BJ (cell line): Measurements from ENCODE around the gene GIGYF2. TPM values are rescaled to one million over a fixed set of nuclear protein-coding genes. Genes with fewer than 3 reads are reported as not detected.
A peak's percentile ranks its signal among the peaks of the same experiment; 100 is the strongest.

Source experiments
- CTCF ChIA-PET: fragments of 350-600 bp; formaldehyde crosslinking; extraction: SDS; loops from one replicate; lab custom pipeline; 2021; ENCODE audit warnings: antibody characterized with exemption, inconsistent platforms; lab: Yijun Ruan, JAX
- POLR2A ChIA-PET: fragments of 300-600 bp; sonication (Branson Sonifier 250); formaldehyde crosslinking; extraction: SDS; loops from one replicate; lab custom pipeline; 2021; ENCODE audit warnings: antibody characterized with exemption; lab: Charles Lee
- DNase-seq: peaks from one replicate; pipeline ENCODE4 v3.0.0-alpha.2; 2011; ENCODE audit warnings: low read depth
- H3K27me3 ChIP-seq: 2 replicates; pipeline ENCODE4 v1.6.0; 2011; ENCODE audit warnings: low read length; ENCODE audit not compliant: control insufficient read depth, insufficient read depth
- H3K36me3 ChIP-seq: 2 replicates; pipeline ENCODE4 v1.5.1; 2011; ENCODE audit warnings: low read length; ENCODE audit not compliant: control insufficient read depth, insufficient read depth
- H3K4me3 ChIP-seq: 2 replicates; pipeline ENCODE4 v1.5.1; 2011; ENCODE audit warnings: low read depth, mild to moderate bottlenecking, control low read depth, low read length
- polyA plus RNA-seq: library from polyadenylated mRNA; depleted of rRNA; stranded (reverse); fragments of >200 nt; gene quantifications from 2 replicates; pipeline ENCODE4 v1.2.3, GENCODE V29; 2011
- TF ChIP-seq, protein P1 (sequence below): IDR thresholded peaks from 2 replicates; pipeline ENCODE4 v1.5.1; 2011; ENCODE audit warnings: low read depth, mild to moderate bottlenecking, control low read depth, inconsistent platforms, low read length, moderate library complexity; ENCODE audit not compliant: insufficient read depth

The GIGYF2 gene
- polyA plus RNA-seq, 1 experiment, result 28.0 TPM

GRCh38 chr2:232667989-232668583 lies 29.0 kb upstream of the GIGYF2 start:
- no peaks in the 10 kb centered on the region for H3K27me3 ChIP-seq
- DNase-seq, result no peak
- TF ChIP-seq, protein P1, sequence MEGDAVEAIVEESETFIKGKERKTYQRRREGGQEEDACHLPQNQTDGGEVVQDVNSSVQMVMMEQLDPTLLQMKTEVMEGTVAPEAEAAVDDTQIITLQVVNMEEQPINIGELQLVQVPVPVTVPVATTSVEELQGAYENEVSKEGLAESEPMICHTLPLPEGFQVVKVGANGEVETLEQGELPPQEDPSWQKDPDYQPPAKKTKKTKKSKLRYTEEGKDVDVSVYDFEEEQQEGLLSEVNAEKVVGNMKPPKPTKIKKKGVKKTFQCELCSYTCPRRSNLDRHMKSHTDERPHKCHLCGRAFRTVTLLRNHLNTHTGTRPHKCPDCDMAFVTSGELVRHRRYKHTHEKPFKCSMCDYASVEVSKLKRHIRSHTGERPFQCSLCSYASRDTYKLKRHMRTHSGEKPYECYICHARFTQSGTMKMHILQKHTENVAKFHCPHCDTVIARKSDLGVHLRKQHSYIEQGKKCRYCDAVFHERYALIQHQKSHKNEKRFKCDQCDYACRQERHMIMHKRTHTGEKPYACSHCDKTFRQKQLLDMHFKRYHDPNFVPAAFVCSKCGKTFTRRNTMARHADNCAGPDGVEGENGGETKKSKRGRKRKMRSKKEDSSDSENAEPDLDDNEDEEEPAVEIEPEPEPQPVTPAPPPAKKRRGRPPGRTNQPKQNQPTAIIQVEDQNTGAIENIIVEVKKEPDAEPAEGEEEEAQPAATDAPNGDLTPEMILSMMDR, result no peak

GRCh38 chr2:232668805-232669444 lies 28.2 kb upstream of the GIGYF2 start:
- DNase-seq, result no peak
- POLR2A ChIA-PET, result no interaction called here
- CTCF ChIA-PET, result interaction anchor here (0.6 to 4.7 kb wide), 13 partner anchors 9 to 582 kb away, joined by 3 to 34 read pairs (median 5); partner anchors contain the start of gene EFHD1

More at GRCh38 chr2:232667989-232668583, 29.0 kb upstream of the GIGYF2 start:
- Histone ChIP-seq H3K36me3 (peaks cover under 1% of the 10 kb centered on the region), H3K4me3 (no peak overlapping the region)
- ChIA-PET POLR2A (no interaction called here), CTCF (interaction anchor here (0.6 to 4.7 kb wide), 10 partner anchors 12 to 583 kb away, joined by 3 to 34 read pairs (median 5); partner anchors contain the start of gene EFHD1)

DNA sequence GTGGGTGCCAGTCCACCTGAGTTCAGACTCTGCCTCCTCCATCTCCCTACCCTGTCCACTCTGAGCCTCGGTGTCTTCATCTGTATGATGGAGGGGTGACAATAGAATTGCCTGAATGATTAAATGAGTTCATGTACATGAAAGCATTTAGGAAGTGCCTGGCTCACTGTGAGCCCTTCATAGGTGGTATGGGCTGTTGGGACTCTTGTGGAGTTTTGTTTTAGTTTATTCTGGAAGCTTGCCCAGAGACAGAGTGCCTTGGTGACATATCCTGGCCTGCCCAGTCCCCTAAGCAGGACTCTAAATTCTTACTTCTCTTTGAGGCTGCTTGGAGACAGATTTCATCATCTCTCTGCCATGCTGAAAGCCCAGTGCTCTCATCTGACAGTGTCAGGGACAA lies 24.5 kb upstream of the GIGYF2 start:
- ChIA-PET POLR2A (no interaction called here), CTCF (interaction anchor here (1.5 kb wide), 1 partner anchor 11 kb away, joined by 4 read pairs; no protein-coding TSS in a partner anchor)
- no peak for DNase-seq
- Histone ChIP-seq H3K27me3 (no peaks in the 10 kb centered on the region), H3K36me3 (peaks cover 3% of the 10 kb centered on the region), H3K4me3 (no peak overlapping the region)
- TF ChIP-seq, protein P1, result no peak

More at GRCh38 chr2:232668805-232669444, 28.2 kb upstream of the GIGYF2 start:
- Histone ChIP-seq H3K4me3 (no peak overlapping the region), H3K27me3 (no peaks in the 10 kb centered on the region), H3K36me3 (peaks cover 3% of the 10 kb centered on the region)
- TF ChIP-seq, protein P1, result peak; percentile 72

GRCh38 chr2:232674491-232674890 lies 22.6 kb upstream of the GIGYF2 start:
- ChIA-PET POLR2A (no interaction called here), CTCF (interaction anchor here (1.1 kb wide), 1 partner anchor 9 kb away, joined by 3 read pairs; no protein-coding TSS in a partner anchor)
- peaks cover 3% of the 10 kb centered on the region for H3K36me3 ChIP-seq
- TF ChIP-seq, protein P1, result no peak
- H3K27me3 ChIP-seq, result no peaks in the 10 kb centered on the region
- H3K4me3 ChIP-seq, result no peak overlapping the region
- DNase-seq, result no peak

GRCh38 chr2:232675381-232675780 lies 21.8 kb upstream of the GIGYF2 start:
- H3K4me3 ChIP-seq, result no peak overlapping the region
- peaks cover 3% of the 10 kb centered on the region for H3K36me3 ChIP-seq
- H3K27me3 ChIP-seq, result no peaks in the 10 kb centered on the region
- ChIA-PET CTCF (no interaction called here), POLR2A (no interaction called here)
- TF ChIP-seq, protein P1, result no peak
- no peak for DNase-seq
